HCT116 (cell line): Measurements from ENCODE around the gene KIF25. TPM values are rescaled to one million over a fixed set of nuclear protein-coding genes. Genes with fewer than 3 reads are reported as not detected.

Experiments used
- ATAC-seq: fragments of 200-7000 bp; cut with Tn5 transposase; 2 replicates; pipeline ENCODE4 v1.9.1; 2020; ENCODE audit warnings: mild to moderate bottlenecking, moderate library complexity
- BruUV-seq: library from RNA; stranded (reverse); fragments of 400-500 nt; replicated peaks from 2 replicates; lab custom pipeline; 2021; lab: Mats Ljungman, UMichigan
- CTCF ChIA-PET: fragments of 300-600 bp; sonication (Branson Sonifier 250); formaldehyde crosslinking; loops from one replicate; lab custom pipeline; 2021; ENCODE audit warnings: antibody characterized with exemption; lab: Charles Lee
- POLR2A ChIA-PET: fragments of 300-600, 350-600 bp; sonication (Branson Sonifier 250); formaldehyde crosslinking; loops from one replicate; lab custom pipeline; 2021; ENCODE audit warnings: antibody characterized with exemption; lab: Charles Lee
- RAD21 ChIA-PET, 2 experiments: fragments of 300-600 bp; sonication (Branson Sonifier 250); formaldehyde crosslinking; loops; one replicate each; lab custom pipeline; 2023; ENCODE audit warnings: low total read pairs in 2 of 2; ENCODE audit not compliant: uncharacterized antibody in 2 of 2, unreplicated experiment in 2 of 2, low non-redundant PET in 1 of 2; lab: Charles Lee
- DNase-seq: peaks from one replicate; pipeline ENCODE4 v3.0.0-alpha.2; 2010; ENCODE audit warnings: low read depth, low spot score
- H2AFZ ChIP-seq: fragments of 200-600 bp; shearing (Covaris generic), sonication (generic); 2 replicates; pipeline ENCODE4 v1.6.1; 2017; ENCODE audit warnings: low read depth, mixed run types, mixed read lengths, antibody characterized with exemption, low read length; ENCODE audit not compliant: poor library complexity, severe bottlenecking
- H3K27ac ChIP-seq: 2 replicates; pipeline ENCODE4 v1.5.1; 2012; ENCODE audit warnings: low read depth, low read length
- H3K27me3 ChIP-seq: fragments of 200-600 bp; sonication (generic); 2 replicates; pipeline ENCODE4 v1.6.1; 2016; ENCODE audit warnings: mixed run types, low read length, mixed read lengths; ENCODE audit not compliant: insufficient read depth
- H3K36me3 ChIP-seq, 2 experiments: fragments of 200-500 bp in 1 of 2; fragments of 200-600 bp in 1 of 2; sonication (Bioruptor generic) in 1 of 2; sonication (generic) in 1 of 2; 2 replicates each; pipeline versions ENCODE4 v1.5.1 to v1.6.1; 2014 to 2016; ENCODE audit warnings: low read length in 2 of 2, inconsistent platforms in 1 of 2, mixed read lengths in 1 of 2, mixed run types in 1 of 2; ENCODE audit not compliant: insufficient read depth in 2 of 2, control insufficient read depth in 1 of 2
- H3K4me1 ChIP-seq, 2 experiments: fragments of 200-600 bp in 1 of 2; sonication (generic) in 1 of 2; 2 replicates each; pipeline versions ENCODE4 v1.5.1 to v1.6.1; 2012 to 2017; ENCODE audit warnings: low read length in 2 of 2, inconsistent platforms in 1 of 2, mild to moderate bottlenecking in 1 of 2, mixed read lengths in 1 of 2, mixed run types in 1 of 2, moderate library complexity in 1 of 2; ENCODE audit not compliant: insufficient read depth in 2 of 2, control insufficient read depth in 1 of 2
- H3K4me2 ChIP-seq: fragments of 200-600 bp; sonication (generic); 2 replicates; pipeline ENCODE4 v1.6.1; 2017; ENCODE audit warnings: mixed run types, low read length, mixed read lengths
- H3K4me3 ChIP-seq, 2 experiments: fragments of 200-600 bp in 1 of 2; sonication (generic) in 1 of 2; replicated peaks in 1 of 2; 2 replicates each; pipeline ENCODE4 v1.5.1; 2011 to 2016; ENCODE audit warnings: low read length in 2 of 2, control low read depth in 1 of 2, low read depth in 1 of 2, mild to moderate bottlenecking in 1 of 2, mixed read lengths in 1 of 2, mixed run types in 1 of 2
- H3K79me2 ChIP-seq: fragments of 200-600 bp; sonication (generic); 2 replicates; pipeline ENCODE4 v1.6.1; 2017; ENCODE audit warnings: mild to moderate bottlenecking, mixed run types, low read length, moderate library complexity, mixed read lengths; ENCODE audit not compliant: insufficient read depth
- H3K9ac ChIP-seq: fragments of 200-600 bp; sonication (generic); 2 replicates; pipeline ENCODE4 v1.6.1; 2016; ENCODE audit warnings: low read length, mixed read lengths
- H3K9me2 ChIP-seq: fragments of 200-600 bp; sonication (generic), shearing (Covaris generic); 2 replicates; pipeline ENCODE4 v1.6.1; 2017; ENCODE audit warnings: mixed run types, mild to moderate bottlenecking, moderate library complexity; ENCODE audit not compliant: insufficient read depth
- H3K9me3 ChIP-seq, 2 experiments: fragments of 200-500 bp in 1 of 2; fragments of 200-600 bp in 1 of 2; sonication (Bioruptor generic) in 1 of 2; sonication (generic) in 1 of 2; 2 replicates each; pipeline ENCODE4 v1.6.1; 2014 to 2017; ENCODE audit warnings: low read length in 2 of 2, mixed read lengths in 2 of 2, inconsistent platforms in 1 of 2, low read depth in 1 of 2, mild to moderate bottlenecking in 1 of 2, mixed run types in 1 of 2, moderate library complexity in 1 of 2; ENCODE audit not compliant: control insufficient read depth in 1 of 2, insufficient read depth in 1 of 2
- H4K20me1 ChIP-seq: fragments of 200-600 bp; sonication (generic), shearing (Covaris generic); 2 replicates; pipeline ENCODE4 v1.6.1; 2017; ENCODE audit warnings: mixed run types, mild to moderate bottlenecking, moderate library complexity; ENCODE audit not compliant: insufficient read depth
- CEBPB ChIP-seq: IDR thresholded peaks from 2 replicates; pipeline ENCODE4 v1.6.1; 2012; ENCODE audit warnings: low read depth
- EGR1 ChIP-seq: IDR thresholded peaks from 2 replicates; pipeline ENCODE4 v1.6.1; 2012; ENCODE audit warnings: low read depth
- ELF1 ChIP-seq: IDR thresholded peaks from 2 replicates; pipeline ENCODE4 v1.6.1; 2012; ENCODE audit warnings: low read depth, borderline replicate concordance
- EZH2 ChIP-seq: fragments of 200-600 bp; sonication (generic); IDR thresholded peaks from 2 replicates; pipeline ENCODE4 v1.6.1; 2017; ENCODE audit warnings: antibody characterized with exemption, mixed run types
- EZH2phosphoT487 ChIP-seq: fragments of 200-600 bp; IDR thresholded peaks from 2 replicates; pipeline ENCODE4 v1.6.1; 2018; ENCODE audit warnings: antibody characterized with exemption, borderline replicate concordance
- RAD21 ChIP-seq: IDR thresholded peaks from 2 replicates; pipeline ENCODE4 v1.6.1; 2012; ENCODE audit warnings: low read depth, mild to moderate bottlenecking
- SIN3A ChIP-seq: IDR thresholded peaks from 2 replicates; pipeline ENCODE4 v1.6.1; 2012; ENCODE audit warnings: low read depth
- TCF7L2 ChIP-seq: IDR thresholded peaks from 2 replicates; pipeline ENCODE4 v1.7.0; 2011; ENCODE audit warnings: borderline replicate concordance, inconsistent platforms; ENCODE audit not compliant: insufficient read depth, insufficient read length; ENCODE audit errors: extremely low read depth
- ZNF274 ChIP-seq: fragments of 200-500 bp; sonication (Bioruptor generic); IDR thresholded peaks from 2 replicates; pipeline ENCODE4 v1.6.1; 2014; ENCODE audit warnings: mild to moderate bottlenecking, low read depth, low read length, inconsistent platforms
- intact Hi-C: fragments of 100-400 bp; cut with micrococcal nuclease; formaldehyde crosslinking; loops from 2 replicates; pipeline ENCODE4 v1.10.0; 2022
- total RNA-seq: library from RNA; stranded (reverse); gene quantifications from one replicate; pipeline ENCODE4 v1.2.1, GENCODE V29; 2021; ENCODE audit not compliant: unreplicated experiment
- TF ChIP-seq, protein P1 (sequence below): IDR thresholded peaks from 2 replicates; pipeline ENCODE4 v1.6.1; 2012
- TF ChIP-seq, protein P2 (sequence below): IDR thresholded peaks from 2 replicates; pipeline ENCODE4 v1.6.1; 2012; ENCODE audit warnings: low read depth
- TF ChIP-seq, protein P3 (sequence below), 3 experiments: fragments of 200-600 bp in 1 of 3; sonication (generic) in 1 of 3; IDR thresholded peaks in 2 of 3; conservative IDR thresholded peaks in 1 of 3; 2 replicates each; pipeline ENCODE4 v1.5.1; 2012 to 2017; ENCODE audit warnings: low read depth in 2 of 3, low read length in 2 of 3, antibody characterized with exemption in 1 of 3, borderline replicate concordance in 1 of 3, control low read depth in 1 of 3, mild to moderate bottlenecking in 1 of 3, mixed read lengths in 1 of 3, mixed run types in 1 of 3, moderate library complexity in 1 of 3; ENCODE audit not compliant: insufficient read depth in 1 of 3

The KIF25 gene
- total RNA-seq, 1 experiment from 2014 or later: not detected

DNA sequence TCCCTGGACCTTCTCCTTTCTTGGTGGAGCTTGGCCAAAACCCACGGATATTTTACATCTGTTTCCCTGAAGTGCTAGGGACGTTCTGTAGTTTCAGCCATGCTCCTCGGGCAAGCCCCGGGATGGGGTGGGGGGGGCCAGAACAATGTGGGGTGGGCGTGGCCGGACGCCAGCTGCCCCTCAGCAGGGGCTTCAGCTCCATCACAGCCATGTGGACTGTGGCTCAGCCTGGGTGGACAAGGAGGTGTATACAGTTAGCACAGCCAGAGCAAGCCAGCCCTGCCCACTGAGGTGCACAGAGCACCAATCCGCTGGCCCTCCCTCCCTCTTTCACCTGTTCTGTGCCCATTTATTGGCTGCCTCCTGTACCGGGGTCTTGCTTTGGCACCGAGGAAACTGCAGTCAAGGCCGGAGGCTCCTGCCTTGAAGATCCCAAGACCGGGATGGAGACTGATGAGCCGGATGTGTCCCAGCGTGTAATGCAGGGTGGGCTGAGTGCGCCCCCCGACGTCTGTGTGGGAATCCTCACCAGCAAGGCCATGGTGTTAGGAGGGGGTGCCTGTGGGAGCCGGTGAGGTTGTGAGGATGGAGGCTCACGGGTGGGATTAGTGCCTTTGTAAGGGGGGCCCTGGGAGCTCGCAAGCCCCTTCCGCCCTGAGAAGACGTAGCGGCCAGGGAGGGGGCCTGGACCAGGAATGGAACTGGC, 53.6 kb downstream of the KIF25 start:
- Histone ChIP-seq H3K4me3 (no peak overlapping the region), H4K20me1 (no peaks in the 10 kb centered on the region), H3K9me3 (no peaks in the 10 kb centered on the region), H3K36me3 (no peaks in the 10 kb centered on the region), H2AFZ (no peak overlapping the region), H3K4me2 (no peak overlapping the region), H3K27ac (no peak overlapping the region), H3K27me3 (no peaks in the 10 kb centered on the region), H3K4me1 (peaks cover 0 to 4% of the 10 kb centered on the region in 2 experiments; a peak in 1 of 4 replicates), H3K79me2 (no peaks in the 10 kb centered on the region), H3K9ac (no peak overlapping the region), H3K9me2 (no peaks in the 10 kb centered on the region)
- DNase-seq (no peak), ATAC-seq (no peak)
- TF ChIP-seq RAD21: peak; percentile 33
- TF ChIP-seq, protein P1, sequence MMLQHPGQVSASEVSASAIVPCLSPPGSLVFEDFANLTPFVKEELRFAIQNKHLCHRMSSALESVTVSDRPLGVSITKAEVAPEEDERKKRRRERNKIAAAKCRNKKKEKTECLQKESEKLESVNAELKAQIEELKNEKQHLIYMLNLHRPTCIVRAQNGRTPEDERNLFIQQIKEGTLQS: no peak
- ChIA-PET CTCF (no interaction called here), POLR2A (no interaction called here), RAD21 (no interaction called here)
- intact Hi-C loops: no loop called here
- BruUV-seq: no TSS peak

- POLR2A ChIA-PET: no interaction called here
- no peak overlapping the region for H3K27ac ChIP-seq
- no peaks in the 10 kb centered on the region for H3K9me3 ChIP-seq
- H3K79me2 ChIP-seq: no peaks in the 10 kb centered on the region
- RAD21 ChIA-PET: no interaction called here
- no peaks in the 10 kb centered on the region for H3K27me3 ChIP-seq
- H3K4me2 ChIP-seq: no peak overlapping the region
- BruUV-seq: no TSS peak
- no peak for DNase-seq
- H3K4me3 ChIP-seq: no peak overlapping the region
- no peaks in the 10 kb centered on the region for H4K20me1 ChIP-seq
- CTCF ChIA-PET: no interaction called here
- no peak for ATAC-seq
- no peaks in the 10 kb centered on the region for H3K9me2 ChIP-seq
- intact Hi-C loops: loop anchor here (2.0 kb wide), 1 partner anchor 143 kb away; no protein-coding TSS in a partner anchor
- H3K9ac ChIP-seq: no peak overlapping the region
- H3K36me3 ChIP-seq: no peaks in the 10 kb centered on the region
- no peak overlapping the region for H2AFZ ChIP-seq
- H3K4me1 ChIP-seq: peaks cover 0 to 4% of the 10 kb centered on the region in 2 experiments; a peak in 1 of 4 replicates
- no peak for TF ChIP-seq EGR1
- TF ChIP-seq, protein P1: no peak
- TF ChIP-seq EZH2phosphoT487: no peak
- no peak for TF ChIP-seq CEBPB
- no peak for TF ChIP-seq ZNF274
- TF ChIP-seq EZH2: no peak
- TF ChIP-seq, protein P2, sequence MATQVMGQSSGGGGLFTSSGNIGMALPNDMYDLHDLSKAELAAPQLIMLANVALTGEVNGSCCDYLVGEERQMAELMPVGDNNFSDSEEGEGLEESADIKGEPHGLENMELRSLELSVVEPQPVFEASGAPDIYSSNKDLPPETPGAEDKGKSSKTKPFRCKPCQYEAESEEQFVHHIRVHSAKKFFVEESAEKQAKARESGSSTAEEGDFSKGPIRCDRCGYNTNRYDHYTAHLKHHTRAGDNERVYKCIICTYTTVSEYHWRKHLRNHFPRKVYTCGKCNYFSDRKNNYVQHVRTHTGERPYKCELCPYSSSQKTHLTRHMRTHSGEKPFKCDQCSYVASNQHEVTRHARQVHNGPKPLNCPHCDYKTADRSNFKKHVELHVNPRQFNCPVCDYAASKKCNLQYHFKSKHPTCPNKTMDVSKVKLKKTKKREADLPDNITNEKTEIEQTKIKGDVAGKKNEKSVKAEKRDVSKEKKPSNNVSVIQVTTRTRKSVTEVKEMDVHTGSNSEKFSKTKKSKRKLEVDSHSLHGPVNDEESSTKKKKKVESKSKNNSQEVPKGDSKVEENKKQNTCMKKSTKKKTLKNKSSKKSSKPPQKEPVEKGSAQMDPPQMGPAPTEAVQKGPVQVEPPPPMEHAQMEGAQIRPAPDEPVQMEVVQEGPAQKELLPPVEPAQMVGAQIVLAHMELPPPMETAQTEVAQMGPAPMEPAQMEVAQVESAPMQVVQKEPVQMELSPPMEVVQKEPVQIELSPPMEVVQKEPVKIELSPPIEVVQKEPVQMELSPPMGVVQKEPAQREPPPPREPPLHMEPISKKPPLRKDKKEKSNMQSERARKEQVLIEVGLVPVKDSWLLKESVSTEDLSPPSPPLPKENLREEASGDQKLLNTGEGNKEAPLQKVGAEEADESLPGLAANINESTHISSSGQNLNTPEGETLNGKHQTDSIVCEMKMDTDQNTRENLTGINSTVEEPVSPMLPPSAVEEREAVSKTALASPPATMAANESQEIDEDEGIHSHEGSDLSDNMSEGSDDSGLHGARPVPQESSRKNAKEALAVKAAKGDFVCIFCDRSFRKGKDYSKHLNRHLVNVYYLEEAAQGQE: no peak
- TF ChIP-seq, protein P3, sequence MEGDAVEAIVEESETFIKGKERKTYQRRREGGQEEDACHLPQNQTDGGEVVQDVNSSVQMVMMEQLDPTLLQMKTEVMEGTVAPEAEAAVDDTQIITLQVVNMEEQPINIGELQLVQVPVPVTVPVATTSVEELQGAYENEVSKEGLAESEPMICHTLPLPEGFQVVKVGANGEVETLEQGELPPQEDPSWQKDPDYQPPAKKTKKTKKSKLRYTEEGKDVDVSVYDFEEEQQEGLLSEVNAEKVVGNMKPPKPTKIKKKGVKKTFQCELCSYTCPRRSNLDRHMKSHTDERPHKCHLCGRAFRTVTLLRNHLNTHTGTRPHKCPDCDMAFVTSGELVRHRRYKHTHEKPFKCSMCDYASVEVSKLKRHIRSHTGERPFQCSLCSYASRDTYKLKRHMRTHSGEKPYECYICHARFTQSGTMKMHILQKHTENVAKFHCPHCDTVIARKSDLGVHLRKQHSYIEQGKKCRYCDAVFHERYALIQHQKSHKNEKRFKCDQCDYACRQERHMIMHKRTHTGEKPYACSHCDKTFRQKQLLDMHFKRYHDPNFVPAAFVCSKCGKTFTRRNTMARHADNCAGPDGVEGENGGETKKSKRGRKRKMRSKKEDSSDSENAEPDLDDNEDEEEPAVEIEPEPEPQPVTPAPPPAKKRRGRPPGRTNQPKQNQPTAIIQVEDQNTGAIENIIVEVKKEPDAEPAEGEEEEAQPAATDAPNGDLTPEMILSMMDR (IDR thresholded peaks at IDR 0.05 in 2 of 3, conservative IDR thresholded peaks at IDR 0.05 in 1 of 3; ENCODE audit: borderline replicate concordance in 1 of 3, insufficient read depth in 1 of 3, low read depth in 2 of 3, low read length in 2 of 3): no peak
- no peak for TF ChIP-seq ELF1
- no peak for TF ChIP-seq SIN3A
- TF ChIP-seq TCF7L2: no peak
Measured at GRCh38 chr6:168051648-168052047, 54.2 kb downstream of the KIF25 start.
